IMR-90 (cell line): ENCODE measurements around the gene BTBD9.

ENCODE experiments used
- BHLHE40 ChIP-seq: fragments of 150-350 bp; IDR thresholded peaks from 2 replicates; pipeline ENCODE4 v1.6.1; 2016; ENCODE audit warnings: mild to moderate bottlenecking, low read depth, low read length
- CEBPB ChIP-seq: IDR thresholded peaks from 2 replicates; pipeline ENCODE4 v1.6.1; 2012; ENCODE audit warnings: low read depth, low read length, improper control_type of control experiment
- MAFK ChIP-seq: IDR thresholded peaks from 2 replicates; pipeline ENCODE4 v1.6.1; 2012; ENCODE audit warnings: low read depth, low read length, improper control_type of control experiment
- MXI1 ChIP-seq: IDR thresholded peaks from 2 replicates; pipeline ENCODE4 v1.6.1; 2012; ENCODE audit warnings: low read depth, mild to moderate bottlenecking, low read length, moderate library complexity, borderline replicate concordance
- POLR2A ChIP-seq: IDR thresholded peaks from 2 replicates; pipeline ENCODE4 v1.6.1; 2012; ENCODE audit warnings: mild to moderate bottlenecking, low read depth, low read length
- RAD21 ChIP-seq: IDR thresholded peaks from 2 replicates; pipeline ENCODE4 v1.6.1; 2012; ENCODE audit warnings: low read length, improper control_type of control experiment
- RFX5 ChIP-seq: IDR thresholded peaks from 2 replicates; pipeline ENCODE4 v1.8.0; 2012; ENCODE audit warnings: low read depth, mild to moderate bottlenecking, low read length, moderate library complexity
- TF ChIP-seq, protein P1 (sequence below): conservative IDR thresholded peaks from 2 replicates; pipeline ENCODE4 v1.5.1; 2012; ENCODE audit warnings: mild to moderate bottlenecking, low read depth, low read length, improper control_type of control experiment
- TF ChIP-seq, protein P2 (sequence below): fragments of 150-350 bp; IDR thresholded peaks from 2 replicates; pipeline ENCODE4 v1.6.1; 2016; ENCODE audit warnings: low read depth, mild to moderate bottlenecking, low read length, moderate library complexity, borderline replicate concordance
- TF ChIP-seq, protein P3 (sequence below): fragments of 150-350 bp; IDR thresholded peaks from 2 replicates; pipeline ENCODE4 v1.6.1; 2017; ENCODE audit warnings: mild to moderate bottlenecking, antibody characterized with exemption, low read length, low read depth

DNA sequence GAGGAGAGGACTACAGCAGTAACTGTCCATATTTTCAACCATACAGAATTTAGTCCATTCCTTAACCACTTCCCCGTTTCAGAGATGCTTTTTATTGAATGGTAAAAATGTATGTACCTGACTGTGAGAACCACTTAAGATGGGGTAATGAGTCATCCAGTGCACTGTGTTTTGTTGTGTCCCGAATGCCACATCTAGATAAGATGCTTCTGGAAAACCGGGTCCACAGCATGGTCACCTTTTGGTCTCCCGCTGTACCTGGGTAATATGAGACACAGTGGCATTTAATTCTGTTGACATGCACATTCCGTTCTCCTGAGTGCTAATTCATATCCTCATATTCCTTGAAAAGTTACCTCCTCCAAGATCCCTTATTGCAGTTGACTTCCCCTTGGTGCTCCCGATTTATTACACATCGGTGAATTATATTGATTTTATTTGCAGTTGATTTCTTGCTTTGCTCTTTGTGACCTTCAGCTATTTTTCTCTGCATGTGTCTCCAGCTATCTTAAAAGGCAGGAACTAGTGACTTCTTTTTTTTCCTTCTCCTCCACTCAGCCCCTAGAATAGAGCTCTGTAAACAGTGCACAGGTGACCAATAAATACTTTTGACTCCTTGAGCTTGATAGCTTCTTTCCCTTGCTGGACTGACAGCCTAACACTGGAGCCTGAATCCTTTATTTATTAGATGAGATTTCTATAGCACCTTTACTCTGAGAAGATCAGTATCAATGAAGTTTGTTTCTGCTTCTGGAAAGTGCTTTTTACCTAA, 505.6 kb downstream of the BTBD9 start:
- TF ChIP-seq, protein P1, sequence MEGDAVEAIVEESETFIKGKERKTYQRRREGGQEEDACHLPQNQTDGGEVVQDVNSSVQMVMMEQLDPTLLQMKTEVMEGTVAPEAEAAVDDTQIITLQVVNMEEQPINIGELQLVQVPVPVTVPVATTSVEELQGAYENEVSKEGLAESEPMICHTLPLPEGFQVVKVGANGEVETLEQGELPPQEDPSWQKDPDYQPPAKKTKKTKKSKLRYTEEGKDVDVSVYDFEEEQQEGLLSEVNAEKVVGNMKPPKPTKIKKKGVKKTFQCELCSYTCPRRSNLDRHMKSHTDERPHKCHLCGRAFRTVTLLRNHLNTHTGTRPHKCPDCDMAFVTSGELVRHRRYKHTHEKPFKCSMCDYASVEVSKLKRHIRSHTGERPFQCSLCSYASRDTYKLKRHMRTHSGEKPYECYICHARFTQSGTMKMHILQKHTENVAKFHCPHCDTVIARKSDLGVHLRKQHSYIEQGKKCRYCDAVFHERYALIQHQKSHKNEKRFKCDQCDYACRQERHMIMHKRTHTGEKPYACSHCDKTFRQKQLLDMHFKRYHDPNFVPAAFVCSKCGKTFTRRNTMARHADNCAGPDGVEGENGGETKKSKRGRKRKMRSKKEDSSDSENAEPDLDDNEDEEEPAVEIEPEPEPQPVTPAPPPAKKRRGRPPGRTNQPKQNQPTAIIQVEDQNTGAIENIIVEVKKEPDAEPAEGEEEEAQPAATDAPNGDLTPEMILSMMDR = no peak
- TF ChIP-seq, protein P2, sequence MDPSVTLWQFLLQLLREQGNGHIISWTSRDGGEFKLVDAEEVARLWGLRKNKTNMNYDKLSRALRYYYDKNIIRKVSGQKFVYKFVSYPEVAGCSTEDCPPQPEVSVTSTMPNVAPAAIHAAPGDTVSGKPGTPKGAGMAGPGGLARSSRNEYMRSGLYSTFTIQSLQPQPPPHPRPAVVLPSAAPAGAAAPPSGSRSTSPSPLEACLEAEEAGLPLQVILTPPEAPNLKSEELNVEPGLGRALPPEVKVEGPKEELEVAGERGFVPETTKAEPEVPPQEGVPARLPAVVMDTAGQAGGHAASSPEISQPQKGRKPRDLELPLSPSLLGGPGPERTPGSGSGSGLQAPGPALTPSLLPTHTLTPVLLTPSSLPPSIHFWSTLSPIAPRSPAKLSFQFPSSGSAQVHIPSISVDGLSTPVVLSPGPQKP = no peak
- TF ChIP-seq RFX5 (no peak), MAFK (no peak), POLR2A (no peak), BHLHE40 (no peak), RAD21 (no peak), CEBPB (no peak), MXI1 (no peak)
- TF ChIP-seq, protein P3, sequence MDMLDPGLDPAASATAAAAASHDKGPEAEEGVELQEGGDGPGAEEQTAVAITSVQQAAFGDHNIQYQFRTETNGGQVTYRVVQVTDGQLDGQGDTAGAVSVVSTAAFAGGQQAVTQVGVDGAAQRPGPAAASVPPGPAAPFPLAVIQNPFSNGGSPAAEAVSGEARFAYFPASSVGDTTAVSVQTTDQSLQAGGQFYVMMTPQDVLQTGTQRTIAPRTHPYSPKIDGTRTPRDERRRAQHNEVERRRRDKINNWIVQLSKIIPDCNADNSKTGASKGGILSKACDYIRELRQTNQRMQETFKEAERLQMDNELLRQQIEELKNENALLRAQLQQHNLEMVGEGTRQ = no peak
